Suppressor macrophage treated with lipopolysaccharide for 1 hour (primary cell): ENCODE measurements around the gene NHS.

Experiments
- DNase-seq, 3 donors: peaks; one replicate each; pipeline ENCODE4 v3.0.0-alpha.2; 2020 to 2022

NHS gene

GRCh38 chrX:17374619-17375366, at the start of gene NHS:
Gene NHS, plus strand, starts transcription at chrX:17375200. Its CDS starts 558 bp downstream, at chrX:17375758.
- DNase-seq = peak; percentile 36 to 73 (median 38)

GRCh38 chrX:17328837-17329236, 46.2 kb upstream of the NHS start:
- no peak for DNase-seq

- DNase-seq = no peak
These were observed 38.6 kb upstream of the NHS start for GRCh38 chrX:17336377-17336776.

- no peak for DNase-seq
These were observed 19.0 kb upstream of the NHS start for GRCh38 chrX:17355976-17356375.

GRCh38 chrX:17359500-17359899, 15.5 kb upstream of the NHS start:
- DNase-seq = no peak

GRCh38 chrX:17361620-17362019, 13.4 kb upstream of the NHS start:
- peak in 2 of 3 donors; percentile 8 to 29 for DNase-seq

GRCh38 chrX:17368002-17368401, 7.0 kb upstream of the NHS start:
- DNase-seq = no peak

GRCh38 chrX:17369309-17369708, 5.7 kb upstream of the NHS start:
- DNase-seq = no peak

GRCh38 chrX:17370191-17370590, 4.8 kb upstream of the NHS start:
- DNase-seq = no peak

GRCh38 chrX:17372052-17372451, 2.9 kb upstream of the NHS start:
- DNase-seq = no peak

- DNase-seq = no peak
These were observed 1.7 kb upstream of the NHS start for GRCh38 chrX:17373337-17373736.

- no peak for DNase-seq
These were observed 302 bp downstream of the NHS start for GRCh38 chrX:17375367-17375636.

- DNase-seq = peak in 2 of 3 donors; percentile 3 to 30
These were observed 834 bp downstream of the NHS start for GRCh38 chrX:17375637-17376430.

- no peak for DNase-seq
These were observed 1.6 kb downstream of the NHS start for GRCh38 chrX:17376431-17377077.

GRCh38 chrX:17377091-17377717, 2.2 kb downstream of the NHS start:
- peak; percentile 15 to 66 (median 33) for DNase-seq

- DNase-seq = no peak
These were observed 2.8 kb downstream of the NHS start for GRCh38 chrX:17377795-17378194.

- DNase-seq = no peak
These were observed 5.2 kb downstream of the NHS start for GRCh38 chrX:17380221-17380620.

GRCh38 chrX:17390419-17390850, 15.4 kb downstream of the NHS start:
- no peak for DNase-seq

- no peak for DNase-seq
These were observed 20.2 kb downstream of the NHS start for GRCh38 chrX:17395154-17395553.

GRCh38 chrX:17397074-17397473, 22.1 kb downstream of the NHS start:
- no peak for DNase-seq

- DNase-seq = no peak
These were observed 28.2 kb downstream of the NHS start for GRCh38 chrX:17403189-17403691.

GRCh38 chrX:17403972-17404371, 29.0 kb downstream of the NHS start:
- no peak for DNase-seq
